ENCODE results near the gene GATAD2B.

DNA sequence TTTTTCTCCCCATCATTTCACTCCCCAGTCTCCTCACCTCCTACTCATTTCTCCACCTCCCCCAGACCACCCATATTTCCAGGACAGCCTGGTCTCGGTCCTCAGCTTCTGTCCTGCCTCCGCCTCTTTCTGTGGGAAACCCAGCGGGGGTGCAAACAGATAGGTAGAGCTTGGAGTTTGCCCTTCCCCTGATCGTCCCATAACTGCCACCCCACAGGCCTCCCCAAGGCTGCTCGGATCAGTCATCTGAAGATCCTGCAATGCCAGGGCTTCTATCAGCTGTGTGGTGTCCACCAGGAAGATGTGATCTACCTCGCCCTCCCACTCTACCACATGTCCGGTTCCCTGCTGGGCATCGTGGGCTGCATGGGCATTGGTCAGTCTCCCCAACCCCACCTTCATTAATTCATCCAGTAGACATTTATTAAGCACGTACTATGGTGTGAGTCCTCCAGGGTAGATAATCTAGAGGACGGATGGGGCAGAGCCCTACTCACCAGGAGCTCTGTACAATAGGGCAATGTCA is 145.9 kb downstream of the GATAD2B start:
- TF ChIP-seq, protein P1, sequence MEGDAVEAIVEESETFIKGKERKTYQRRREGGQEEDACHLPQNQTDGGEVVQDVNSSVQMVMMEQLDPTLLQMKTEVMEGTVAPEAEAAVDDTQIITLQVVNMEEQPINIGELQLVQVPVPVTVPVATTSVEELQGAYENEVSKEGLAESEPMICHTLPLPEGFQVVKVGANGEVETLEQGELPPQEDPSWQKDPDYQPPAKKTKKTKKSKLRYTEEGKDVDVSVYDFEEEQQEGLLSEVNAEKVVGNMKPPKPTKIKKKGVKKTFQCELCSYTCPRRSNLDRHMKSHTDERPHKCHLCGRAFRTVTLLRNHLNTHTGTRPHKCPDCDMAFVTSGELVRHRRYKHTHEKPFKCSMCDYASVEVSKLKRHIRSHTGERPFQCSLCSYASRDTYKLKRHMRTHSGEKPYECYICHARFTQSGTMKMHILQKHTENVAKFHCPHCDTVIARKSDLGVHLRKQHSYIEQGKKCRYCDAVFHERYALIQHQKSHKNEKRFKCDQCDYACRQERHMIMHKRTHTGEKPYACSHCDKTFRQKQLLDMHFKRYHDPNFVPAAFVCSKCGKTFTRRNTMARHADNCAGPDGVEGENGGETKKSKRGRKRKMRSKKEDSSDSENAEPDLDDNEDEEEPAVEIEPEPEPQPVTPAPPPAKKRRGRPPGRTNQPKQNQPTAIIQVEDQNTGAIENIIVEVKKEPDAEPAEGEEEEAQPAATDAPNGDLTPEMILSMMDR (IDR thresholded peaks at IDR 0.05; ENCODE audit: insufficient read depth, low read depth, low read length): no peak
- no peak for TF ChIP-seq EZH2 (IDR thresholded peaks at IDR 0.05; ENCODE audit: insufficient read depth, low read length)

Data from astrocyte (in vitro differentiated cells and primary cell).